K562 (cell line): ENCODE results near the gene HNRNPA2B1. TPM values are rescaled to one million over a fixed set of nuclear protein-coding genes. Genes with fewer than 3 reads are reported as not detected.

Experiments used
- ARID3A ChIP-seq: IDR thresholded peaks from 2 replicates; pipeline ENCODE4 v1.6.1; 2012; ENCODE audit warnings: low read depth, low read length, improper control_type of control experiment, borderline replicate concordance
- CLOCK ChIP-seq: fragments of 250-450 bp; sonication (Bioruptor Pico); IDR thresholded peaks from 2 replicates; pipeline ENCODE4 v1.4.0; 2020; ENCODE audit warnings: mild to moderate bottlenecking, moderate library complexity, borderline replicate concordance
- CTCFL ChIP-seq: IDR thresholded peaks from 2 replicates; pipeline ENCODE4 v1.6.1; 2011; ENCODE audit warnings: borderline replicate concordance, low read depth, mild to moderate bottlenecking, moderate library complexity, low read length; ENCODE audit not compliant: insufficient read depth, poor library complexity, severe bottlenecking
- E4F1 ChIP-seq: fragments of 250-450 bp; sonication (Bioruptor Pico); IDR thresholded peaks from 2 replicates; pipeline ENCODE4 v1.5.0; 2021; ENCODE audit warnings: mild to moderate bottlenecking, borderline replicate concordance
- MXD1 ChIP-seq: fragments of 250-450 bp; sonication (Bioruptor Pico); IDR thresholded peaks from 2 replicates; pipeline ENCODE4 v1.8.0; 2021; ENCODE audit warnings: borderline replicate concordance, mild to moderate bottlenecking, moderate library complexity; ENCODE audit not compliant: poor library complexity, severe bottlenecking
- PPARD ChIP-seq: fragments of 250-450 bp; sonication (Bioruptor Pico); IDR thresholded peaks from 2 replicates; pipeline ENCODE4 v1.8.0; 2022; ENCODE audit warnings: inconsistent platforms, mild to moderate bottlenecking, moderate library complexity
- RBM17 ChIP-seq: fragments of 200-400 bp; formaldehyde crosslinking; IDR thresholded peaks from 2 replicates; pipeline ENCODE4 v1.6.1; 2017; ENCODE audit warnings: low read depth, mild to moderate bottlenecking, low read length, borderline replicate concordance
- TAF9B ChIP-seq: fragments of 450-650 bp; IDR thresholded peaks from 2 replicates; pipeline ENCODE4 v1.6.1; 2018; ENCODE audit warnings: mild to moderate bottlenecking; ENCODE audit not compliant: partially characterized antibody
- TCF7L2 ChIP-seq: fragments of 150-350 bp; IDR thresholded peaks from 2 replicates; pipeline ENCODE4 v1.6.1; 2016; ENCODE audit warnings: low read depth, mild to moderate bottlenecking, low read length, moderate library complexity
- ZC3H4 ChIP-seq: sonication (generic); formaldehyde crosslinking; IDR thresholded peaks from 2 replicates; pipeline ENCODE4 v1.9.0; 2021; ENCODE audit warnings: missing genetic modification reagents, borderline replicate concordance
- ZNF324 ChIP-seq: fragments of 250-450 bp; sonication (Bioruptor Pico); IDR thresholded peaks from 2 replicates; pipeline ENCODE4 v1.4.0; 2020; ENCODE audit warnings: mild to moderate bottlenecking
- ZNF41 ChIP-seq: fragments of 250-450 bp; sonication (Bioruptor Pico); conservative IDR thresholded peaks from 2 replicates; pipeline ENCODE4 v1.4.0; 2020; ENCODE audit warnings: mild to moderate bottlenecking
- polyA plus RNA-seq, 8 experiments: library from polyadenylated mRNA; depleted of rRNA in 4 of 8; stranded (reverse) in 5 of 8; unstranded in 3 of 8; fragments of >200 nt; fragmentation: Nextera tagmentation in 2 of 8; fragmentation: Illumina TruSeq in 1 of 8; extraction: Ambion mirVana in 2 of 8; extraction: Trizol in 1 of 8; gene quantifications; 2 replicates each; pipeline versions ENCODE4 v1.2.1 to v1.2.3, GENCODE V29; 2011 to 2014; ENCODE audit warnings: inconsistent platforms in 1 of 8, missing spikeins in 1 of 8
- total RNA-seq, 7 experiments: library from RNA; depleted of rRNA in 6 of 7; stranded (reverse); fragments of >200 nt in 6 of 7; fragmentation: Illumina TruSeq in 2 of 7; extraction: Trizol in 2 of 7; gene quantifications; 2 replicates each; pipeline versions ENCODE4 v1.2.1 to v1.2.3, GENCODE V29; 2011 to 2021; ENCODE audit warnings: low replicate concordance in 1 of 7

HNRNPA2B1 gene
- total and polyA plus RNA-seq, 9 of the 15 experiments (the other 6 are each of a cell fraction or from before 2014, with no cell fraction given), result 630 to 1,989 (median 865) TPM

GRCh38 chr7:26187380-26188205 lies 13.0 kb downstream of the HNRNPA2B1 start (continued):
- TF ChIP-seq CTCFL, result no peak
- TF ChIP-seq TCF7L2, result no peak
- 0 out of 2 replicates have a peak, but pooled peaks have one; percentile 55 for TF ChIP-seq ARID3A
- TF ChIP-seq CLOCK (CRISPR knock-in tag), result no peak
- TF ChIP-seq ZNF41 (CRISPR knock-in tag), result no peak
- TF ChIP-seq MXD1 (CRISPR knock-in tag), result no peak
- TF ChIP-seq TAF9B, result no peak
- no peak for TF ChIP-seq PPARD (CRISPR knock-in tag)
- TF ChIP-seq ZNF324 (CRISPR knock-in tag), result peak; percentile 47; the same call in 1 of the 2 replicates
- TF ChIP-seq E4F1 (CRISPR knock-in tag), result 0 out of 2 replicates have a peak, but pooled peaks have one; percentile 9
- TF ChIP-seq ZC3H4 (CRISPR knock-in tag), result no peak
- no peak for TF ChIP-seq RBM17
